Tibial nerve (tissue), 4 donors: ENCODE data around the gene CTDSPL.

Source experiments
- CTCF ChIP-seq, 5 experiments: fragments of 200-600 bp in 3 of 5; fragments of 450-650 bp in 2 of 5; sonication (generic) in 3 of 5; IDR thresholded peaks; one replicate each; pipeline ENCODE4 v1.5.1; 2016 to 2019; ENCODE audit warnings: antibody characterized with exemption in 5 of 5, mild to moderate bottlenecking in 3 of 5, moderate library complexity in 2 of 5
- EP300 ChIP-seq, 2 donors: sonication (generic); formaldehyde crosslinking; IDR thresholded peaks; one replicate each; pipeline ENCODE4 v1.6.1; 2017; ENCODE audit warnings: antibody characterized with exemption in 2 of 2, mild to moderate bottlenecking in 1 of 2
- POLR2A ChIP-seq, 2 donors: fragments of 450-650 bp; IDR thresholded peaks; one replicate each; pipeline ENCODE4 v1.6.1; 2017; ENCODE audit warnings: antibody characterized with exemption in 2 of 2, mild to moderate bottlenecking in 2 of 2, moderate library complexity in 2 of 2

DNA sequence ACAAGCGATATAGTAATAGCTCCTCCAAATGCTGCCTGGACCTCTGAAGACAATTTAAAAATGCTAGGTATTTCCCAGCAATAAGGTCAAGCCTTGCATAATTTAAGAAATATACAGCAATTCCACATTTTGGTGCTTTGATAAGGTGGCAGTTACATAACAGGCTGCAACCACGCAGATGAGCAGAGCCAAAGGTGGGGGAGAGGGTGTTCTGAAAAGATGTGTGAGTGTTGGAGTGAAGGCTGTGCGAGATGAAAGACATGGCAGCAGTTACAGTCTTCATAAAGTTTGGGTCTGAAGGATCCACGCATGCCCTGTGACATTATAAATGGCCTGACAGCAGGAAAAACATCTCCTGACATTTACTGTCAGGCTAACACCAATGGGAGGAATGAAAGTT lies 26.1 kb downstream of the CTDSPL start:
- no peak for TF ChIP-seq CTCF (IDR thresholded peaks at IDR 0.05)
- no peak for TF ChIP-seq POLR2A (IDR thresholded peaks at IDR 0.05)
- no peak for TF ChIP-seq EP300 (IDR thresholded peaks at IDR 0.05)
